Measurements from ENCODE around the gene NTN4.
"Not testable (repeated sequence)": the region's sequence is repeated elsewhere in the genome, so short reads cannot be mapped to it uniquely, and the experiment has no call there.

Gene NTN4

DNA sequence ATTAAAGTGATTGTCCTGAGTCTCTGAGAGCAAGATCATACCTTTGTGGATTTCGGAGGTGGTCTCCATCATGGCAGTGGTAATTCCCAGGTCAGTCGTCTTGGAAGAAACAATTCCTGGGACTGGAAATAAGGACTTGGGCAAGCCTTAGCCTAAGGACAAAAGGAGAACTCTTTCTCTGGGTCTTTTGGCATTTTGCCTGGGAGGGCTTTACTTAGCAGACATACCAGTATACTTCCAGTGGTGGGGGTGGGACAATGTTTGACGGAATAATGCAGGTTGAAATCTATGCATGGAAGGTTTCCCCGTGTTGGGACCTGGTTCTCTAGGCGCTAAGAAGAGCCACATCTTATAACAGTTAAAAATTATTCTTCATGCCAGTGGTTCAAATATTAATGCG, 168.8 kb downstream of the NTN4 start:
- no peak for DNase-seq

DNA sequence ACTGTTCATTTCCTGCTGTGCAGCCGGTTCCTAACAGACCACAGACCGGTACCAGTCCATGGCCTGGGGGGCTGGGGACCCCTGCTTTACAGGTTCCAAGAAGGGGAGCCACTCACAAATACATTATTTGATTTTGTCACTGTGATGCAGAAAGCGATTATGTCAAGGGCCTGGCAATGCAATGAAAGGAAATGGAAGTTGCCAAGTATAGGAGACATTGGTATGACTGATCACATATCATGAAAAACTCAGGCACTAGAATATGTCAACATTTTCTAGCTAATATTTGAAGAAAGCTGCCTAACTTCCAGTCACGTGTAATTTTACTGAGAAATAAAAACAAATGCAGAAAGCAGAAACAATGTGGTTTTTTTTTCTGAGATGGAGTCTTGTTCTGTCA, 170.4 kb downstream of the NTN4 start:
- no peak for DNase-seq

DNA sequence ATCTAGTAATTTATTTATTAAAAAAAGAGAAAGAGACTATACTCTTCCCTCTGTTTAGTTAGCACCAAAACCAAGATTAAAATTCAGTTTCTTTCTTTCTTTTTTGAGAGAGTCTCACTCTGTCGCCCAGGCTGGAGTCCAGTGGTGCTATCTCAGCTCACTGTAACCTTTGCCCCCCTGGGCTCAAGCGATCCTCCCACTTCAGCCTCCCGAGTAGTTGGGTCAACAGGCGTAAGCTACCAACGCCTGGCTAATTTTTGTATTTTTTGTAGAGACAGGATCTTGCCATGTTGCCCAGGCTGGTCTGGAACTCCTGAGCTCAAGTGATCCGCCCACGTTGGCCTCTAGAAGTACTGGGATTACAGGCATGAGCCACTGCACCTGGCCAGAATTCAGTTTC, 174.1 kb downstream of the NTN4 start:
- DNase-seq: not testable (repeated sequence)

DNA sequence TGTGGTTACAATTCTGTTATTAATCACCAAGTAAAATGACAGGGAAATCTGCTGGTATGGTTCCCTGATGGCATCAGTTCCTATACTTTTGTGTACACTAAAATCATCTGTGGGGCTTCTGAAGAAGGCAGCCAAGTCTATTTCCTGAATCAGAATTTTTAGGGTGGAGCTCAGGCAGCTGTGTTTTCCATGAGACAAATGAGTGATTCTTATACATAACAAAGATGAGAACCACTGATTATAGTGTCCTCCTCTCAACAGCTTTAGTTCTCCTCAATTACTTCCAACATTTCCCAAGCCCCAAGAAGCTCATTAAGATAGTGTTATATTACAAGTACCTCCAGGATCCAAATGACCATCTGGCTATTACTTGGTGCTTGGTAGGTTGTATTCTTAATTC, 174.8 kb downstream of the NTN4 start:
- no peak for DNase-seq

DNA sequence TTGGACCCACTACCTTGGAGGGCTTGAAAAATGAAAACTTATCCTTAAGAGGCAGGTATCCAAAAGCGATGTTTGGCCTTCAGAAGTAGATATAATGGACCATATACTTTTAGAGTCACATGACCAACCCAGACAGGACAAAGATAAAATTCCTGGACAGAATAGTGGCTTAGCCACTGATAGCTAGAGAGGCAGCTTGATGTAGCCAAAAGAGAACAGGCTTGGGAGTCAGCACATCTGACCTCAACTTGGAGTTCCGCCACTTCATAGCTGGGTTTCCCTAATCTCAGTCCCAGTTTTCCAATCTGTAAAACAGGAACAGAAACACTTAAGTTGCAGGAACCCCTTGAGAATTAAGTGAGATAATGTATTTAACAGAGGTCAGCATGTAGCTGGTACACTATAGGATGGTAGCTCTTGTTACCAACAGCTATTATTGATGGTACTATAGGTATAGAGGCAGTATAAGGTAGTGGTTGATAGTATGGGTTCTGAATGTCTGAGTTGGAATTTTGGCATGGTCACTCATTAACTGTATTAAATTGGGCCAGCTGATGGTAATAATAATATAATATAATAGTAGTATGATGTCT, 176.1 kb downstream of the NTN4 start:
- no peak for DNase-seq

DNA sequence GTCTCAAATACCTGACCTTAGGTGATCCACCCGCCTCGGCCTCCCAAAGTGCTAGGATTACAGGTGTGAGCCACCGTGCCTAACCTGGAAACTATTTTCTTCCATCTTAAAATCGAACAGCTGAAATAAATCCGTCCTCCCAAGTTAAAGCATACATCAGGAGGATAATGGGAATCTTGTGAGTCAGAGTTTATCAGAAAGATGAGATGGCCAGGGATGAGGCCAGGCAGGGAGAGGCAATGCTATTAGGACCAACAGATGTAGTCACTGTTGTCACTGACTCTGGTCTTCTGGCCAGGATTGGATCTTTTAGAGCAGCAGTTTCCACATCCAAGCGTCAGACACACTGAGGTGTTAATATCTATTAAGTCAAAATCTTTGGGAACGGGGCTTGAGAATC, 177.5 kb downstream of the NTN4 start:
- DNase-seq: no peak

DNA sequence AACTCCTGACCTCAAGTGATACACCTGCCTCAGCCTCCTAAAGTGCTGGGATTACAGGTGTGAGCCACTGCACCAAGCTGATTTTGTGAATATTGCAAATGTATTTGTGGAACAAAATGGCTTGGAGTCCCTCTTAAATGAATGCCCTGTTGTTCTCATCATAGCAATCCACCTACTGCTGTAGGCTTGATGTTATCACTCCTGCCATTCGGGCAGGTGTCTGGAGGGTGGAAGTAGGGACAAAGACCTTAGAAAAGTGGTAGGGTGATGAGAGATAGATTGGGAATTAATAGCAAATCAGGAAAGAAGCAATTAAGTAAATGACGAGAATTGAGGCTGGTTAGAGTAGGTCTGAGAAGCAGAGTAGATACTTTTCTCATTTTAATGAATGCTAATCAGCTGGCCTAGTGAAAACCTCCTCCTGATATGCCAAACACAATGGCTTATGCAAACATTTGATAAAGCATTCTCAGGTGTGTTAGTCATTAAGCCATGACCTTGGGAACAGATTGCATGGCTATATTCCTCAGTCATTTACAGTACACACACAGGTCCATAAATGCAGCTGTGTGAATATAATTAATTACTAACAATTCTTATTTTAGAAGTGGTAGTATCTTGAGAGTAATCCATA, 178.8 kb downstream of the NTN4 start:
- DNase-seq: no peak

DNA sequence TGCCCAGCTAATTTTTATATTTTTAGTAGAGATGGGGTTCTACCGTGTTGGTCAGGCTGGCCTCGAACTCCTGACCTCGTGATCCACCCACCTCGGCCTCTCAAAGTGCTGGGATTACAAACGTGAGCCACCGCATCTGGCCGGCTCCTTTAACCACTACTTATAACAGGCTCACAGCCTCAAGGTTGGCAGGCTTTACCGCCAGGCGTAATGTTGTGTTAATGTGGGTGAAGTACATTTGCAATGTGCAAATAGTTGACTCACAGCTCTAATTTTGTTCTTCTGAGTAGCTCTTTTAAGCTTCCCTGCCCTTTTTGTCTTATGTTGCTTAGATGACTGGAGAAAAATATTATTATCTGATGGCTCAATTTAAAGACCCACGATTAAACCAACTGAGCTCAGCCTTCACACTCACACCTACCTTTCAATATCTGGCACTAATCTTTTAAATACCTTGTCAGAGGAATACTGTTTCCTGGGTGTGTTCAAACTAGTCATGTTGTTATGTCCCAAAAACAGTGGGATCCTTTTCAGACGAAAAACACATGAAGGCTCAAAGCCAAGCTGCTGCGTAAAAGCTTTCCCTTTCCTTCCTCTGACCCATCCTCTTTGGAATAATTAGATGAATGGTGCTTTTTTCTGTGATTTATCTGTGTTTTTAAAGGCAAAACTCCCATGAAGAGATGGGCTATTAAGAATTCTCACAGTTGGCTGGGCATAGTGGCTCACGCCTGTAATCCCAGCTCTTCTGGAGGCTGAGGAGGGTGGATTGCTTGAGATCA, 182.1 kb downstream of the NTN4 start:
- DNase-seq: no peak

Measured in activated CD8-positive, alpha-beta memory T cell treated with anti-CD3 and anti-CD28 coated beads for 24 hours (primary cell).